ENCODE data around the gene CD3D.

- TF ChIP-seq CTCF (IDR thresholded peaks at IDR 0.05) (no peak), EZH2 (IDR thresholded peaks at IDR 0.05; ENCODE audit: borderline replicate concordance, insufficient read depth, low read depth, low read length, poor library complexity, severe bottlenecking) (no peak)
These were observed 2.1 kb downstream of the CD3D start for GRCh38 chr11:118340449-118340848.

Data from B cell (primary cell).